ENCODE results near the gene SOX8.
"Not testable (repeated sequence)": the region's sequence is repeated elsewhere in the genome, so short reads cannot be mapped to it uniquely, and the experiment has no call there.

SOX8 gene

DNA sequence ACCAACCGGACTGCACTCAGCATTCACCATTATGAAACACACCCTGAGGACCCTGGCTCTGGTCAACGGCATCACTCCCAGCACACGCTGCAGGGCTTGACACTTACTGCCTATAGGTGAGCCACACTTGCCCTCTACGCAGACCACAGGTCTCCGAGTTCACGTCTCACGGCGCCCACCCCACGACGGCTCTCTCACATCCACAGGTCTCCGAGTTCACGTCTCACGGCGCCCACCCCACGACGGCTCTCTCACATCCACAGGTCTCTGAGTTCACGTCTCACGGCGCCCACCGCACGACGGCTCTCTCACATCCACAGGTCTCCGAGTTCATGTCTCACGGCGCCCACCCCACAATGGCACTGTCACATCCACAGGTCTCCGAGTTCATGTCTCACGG, 25.8 kb upstream of the SOX8 start:
- DNase-seq: not testable (repeated sequence)

DNA sequence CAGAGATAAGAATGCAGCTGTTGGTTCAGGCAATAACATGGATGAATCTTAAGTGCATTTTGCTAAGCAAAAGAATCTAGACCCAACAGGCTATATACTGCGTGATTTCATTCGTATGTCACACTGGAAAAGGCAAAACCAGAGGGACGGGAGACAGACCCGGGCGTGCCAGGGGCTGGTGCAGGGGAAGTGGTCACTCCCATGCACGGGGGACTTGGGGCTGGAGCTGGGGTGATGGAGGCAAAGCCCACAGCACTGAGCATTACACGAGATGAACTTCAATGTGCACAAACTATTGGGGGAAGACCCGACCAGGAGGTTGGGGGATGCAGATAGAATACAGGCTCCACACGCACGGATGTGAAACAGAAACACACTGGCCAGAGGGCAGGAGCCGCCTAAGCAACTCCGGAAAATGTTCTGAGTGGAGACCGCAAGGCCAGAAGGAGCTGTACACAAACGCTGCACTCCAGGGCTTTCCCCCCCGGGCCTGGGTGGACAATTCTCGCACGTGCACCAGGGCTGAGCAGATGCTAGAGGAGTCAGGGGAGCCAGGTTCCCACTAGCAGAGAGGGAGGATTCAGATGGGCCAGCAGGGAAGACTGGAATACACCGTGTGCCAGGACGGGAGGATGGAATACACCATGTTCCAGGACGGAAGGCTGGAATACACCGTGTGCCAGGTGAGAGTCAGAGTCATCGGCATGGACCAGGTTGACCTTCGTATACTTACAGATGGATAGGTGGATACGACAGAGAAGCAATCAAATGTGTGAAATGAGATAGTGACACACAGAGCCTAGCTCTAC, 22.1 kb upstream of the SOX8 start:
- no peak for DNase-seq

DNA sequence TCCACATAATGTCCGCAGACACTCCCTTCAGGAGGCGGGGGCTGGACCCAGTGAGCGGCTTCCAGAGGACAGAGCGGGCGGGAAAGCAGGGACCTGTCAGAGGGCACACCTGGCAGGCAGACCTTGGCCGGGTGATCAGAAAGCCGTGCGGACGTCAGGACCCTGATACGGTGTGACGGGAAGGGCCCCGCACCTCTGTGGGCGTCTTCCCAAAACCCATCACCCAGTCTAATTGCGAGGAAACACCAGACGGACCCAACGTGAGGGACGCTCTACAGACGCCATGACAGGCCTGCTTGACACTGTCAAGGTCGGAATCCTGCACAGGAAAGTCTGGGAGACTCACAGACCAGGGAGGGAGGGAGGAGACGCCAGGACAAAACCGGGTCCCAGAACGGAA, 19.2 kb upstream of the SOX8 start:
- DNase-seq: no peak

DNA sequence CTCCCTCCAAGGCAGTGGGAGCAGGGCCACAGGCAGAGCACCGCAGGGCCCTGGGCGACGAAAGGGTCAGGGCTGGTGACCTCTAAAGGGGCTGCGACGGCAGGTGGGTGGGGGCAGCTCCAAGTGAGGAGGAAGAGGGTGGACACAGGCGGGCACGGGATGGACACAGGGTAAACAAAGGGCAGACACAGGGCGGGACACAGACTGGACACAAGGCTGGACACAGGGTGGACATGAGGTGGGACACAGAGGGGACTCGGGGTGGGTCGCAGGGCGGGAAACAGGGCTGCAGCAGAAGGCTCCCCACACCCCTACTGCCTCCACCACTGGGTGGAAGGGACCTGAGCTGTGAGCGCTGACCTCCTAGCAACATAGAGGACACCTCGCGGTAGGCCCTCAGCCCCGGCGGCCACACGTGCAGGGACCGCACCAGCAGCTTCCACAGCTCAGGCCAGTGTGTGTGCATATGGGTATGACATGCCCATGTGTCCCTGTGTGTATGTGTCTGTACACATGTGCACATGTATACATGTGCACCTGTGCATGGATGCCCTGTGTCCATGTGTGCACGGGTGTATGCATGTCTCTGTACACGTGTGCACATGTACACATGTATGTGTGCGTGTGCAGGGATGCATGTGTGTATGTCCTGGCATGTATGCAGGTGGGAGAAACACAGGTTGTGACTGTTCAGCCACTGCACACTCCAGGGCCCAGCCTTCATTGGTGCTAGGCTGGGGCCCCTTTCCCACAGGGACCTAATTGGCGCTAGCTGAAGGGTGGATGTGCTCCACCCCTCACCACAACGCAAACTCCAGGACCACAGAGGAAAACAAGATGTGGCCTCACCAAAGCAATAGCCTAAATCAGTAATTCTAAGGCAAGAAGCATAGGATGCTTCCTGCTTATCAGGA, 18.4 kb upstream of the SOX8 start:
- DNase-seq: no peak

DNA sequence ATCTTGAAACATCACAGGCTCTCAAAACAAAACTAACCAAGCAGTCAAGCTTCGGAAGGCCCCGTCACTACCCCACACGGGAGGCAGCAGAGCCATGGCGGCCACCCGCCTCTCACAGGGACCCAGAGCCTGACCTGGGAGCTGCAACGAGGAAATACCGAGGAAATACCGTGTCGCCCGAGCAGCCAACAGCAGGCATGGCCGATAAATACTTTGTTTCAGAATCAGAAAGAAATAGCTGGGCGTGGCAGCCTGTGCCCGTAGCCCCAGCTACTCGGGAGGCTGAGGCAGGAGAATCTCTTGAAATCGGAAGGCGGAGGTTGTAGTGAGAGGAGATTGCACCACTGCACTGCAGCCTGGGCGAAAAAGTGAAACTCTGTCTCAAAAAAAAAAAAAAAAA, 17.7 kb upstream of the SOX8 start:
- DNase-seq: no peak

DNA sequence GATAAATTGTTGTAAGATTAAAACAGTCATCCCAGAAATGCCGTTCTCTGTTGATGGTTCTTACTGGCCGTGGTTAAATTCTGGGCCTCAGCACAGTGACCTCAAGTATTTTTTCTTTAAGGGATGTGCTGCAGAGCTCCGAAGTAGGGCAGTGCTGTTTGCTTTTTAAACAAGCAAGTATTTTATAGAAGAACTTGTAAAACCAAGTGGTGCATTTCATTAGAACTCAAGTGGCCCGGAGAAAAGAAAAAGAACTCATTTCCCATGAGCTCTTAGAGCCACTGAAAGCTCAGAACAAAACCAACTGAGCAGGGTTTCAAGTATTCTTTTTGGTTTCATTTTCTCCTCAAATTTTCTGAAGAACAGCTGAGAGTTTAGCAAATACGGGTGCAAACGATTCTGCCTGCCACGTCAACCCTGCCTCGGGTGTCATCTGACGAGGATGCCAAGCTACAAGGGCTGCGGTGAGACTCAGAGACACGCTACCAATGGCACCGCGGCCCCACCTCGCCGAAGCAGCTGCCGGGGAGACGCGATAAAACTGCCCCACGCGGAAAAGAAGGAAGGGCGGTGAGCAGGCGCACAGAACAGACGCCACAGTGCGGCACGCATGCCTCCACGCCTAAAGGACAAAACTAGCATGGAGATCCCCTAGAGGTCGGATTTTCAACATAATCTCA, 17.1 kb upstream of the SOX8 start:
- DNase-seq: no peak

DNA sequence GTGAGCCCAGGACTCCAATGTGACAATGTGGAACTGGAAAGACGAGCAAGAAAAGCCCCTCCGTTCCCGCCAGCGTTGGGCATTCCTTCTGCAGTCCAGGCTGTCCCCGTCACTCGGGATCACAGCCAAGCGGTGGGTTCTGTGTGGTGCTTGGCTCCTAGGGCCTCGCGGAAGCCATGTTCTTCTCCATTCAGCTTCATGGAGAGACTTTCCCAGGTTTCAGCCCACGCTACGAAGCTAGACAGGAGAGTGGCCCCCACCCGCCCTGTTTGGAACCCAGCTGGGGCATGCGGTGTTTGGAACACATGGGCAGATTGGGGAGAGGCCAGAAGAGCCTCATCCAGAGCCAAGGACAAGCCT, 16.6 kb upstream of the SOX8 start:
- no peak for DNase-seq

DNA sequence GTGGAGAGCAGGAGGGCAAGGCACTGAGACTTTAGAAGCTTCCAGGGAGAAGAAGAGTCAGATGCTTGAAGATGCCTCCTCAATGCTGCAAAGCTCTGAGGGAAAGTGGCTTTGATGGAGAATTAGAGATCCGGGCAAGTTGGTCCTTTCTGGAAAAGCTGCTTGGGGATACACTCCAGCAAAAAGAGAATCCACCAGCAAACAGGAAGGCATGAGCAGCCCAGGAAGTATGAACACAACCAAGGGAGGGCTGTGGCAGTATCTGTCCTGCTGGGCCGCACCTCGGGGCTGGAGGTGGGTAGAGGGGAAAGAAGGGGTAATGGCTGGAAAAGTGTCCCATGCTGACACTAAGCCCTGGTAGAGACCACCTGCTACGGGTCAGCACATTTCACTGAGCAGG, 16.1 kb upstream of the SOX8 start:
- no peak for DNase-seq

DNA sequence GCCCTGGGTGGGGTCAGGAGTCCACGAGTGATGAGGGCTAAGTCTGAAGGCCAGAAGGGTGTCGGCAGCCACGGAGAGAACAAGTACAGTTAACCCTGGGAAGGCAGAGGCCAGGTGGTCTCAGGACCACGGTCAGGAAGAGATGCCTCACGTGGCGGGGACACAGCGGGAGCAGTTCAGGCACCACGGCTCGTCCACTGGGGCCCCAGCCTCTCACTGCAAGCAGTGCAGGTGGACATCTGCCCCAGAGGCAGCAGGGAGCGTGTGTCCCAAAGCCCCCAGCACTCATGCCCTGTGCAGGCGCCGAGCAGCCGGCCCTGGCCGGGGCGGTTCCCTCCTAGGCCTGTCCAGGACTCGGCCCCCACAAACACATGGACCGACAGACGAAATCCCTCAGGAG, 15.5 kb upstream of the SOX8 start:
- no peak for DNase-seq

DNA sequence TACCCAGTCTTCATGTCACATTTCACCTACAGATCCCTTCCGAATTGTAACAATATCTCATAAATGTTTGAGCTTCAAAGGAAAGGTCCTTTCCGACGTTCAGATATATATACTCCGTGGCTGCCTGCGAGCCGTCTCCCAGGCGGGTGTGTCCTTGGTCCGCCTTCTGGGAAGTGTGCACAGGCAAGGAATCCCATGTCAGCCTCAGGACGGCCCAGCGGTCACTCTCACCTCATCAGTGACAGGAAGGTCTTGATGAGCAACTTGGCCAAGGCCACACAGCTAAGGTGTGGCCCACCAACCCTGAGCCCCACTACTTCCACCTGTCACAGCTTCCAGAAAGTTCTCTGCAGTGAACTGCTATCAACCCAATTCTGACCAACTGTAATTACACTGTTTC, 15.1 kb upstream of the SOX8 start:
- DNase-seq: no peak

DNA sequence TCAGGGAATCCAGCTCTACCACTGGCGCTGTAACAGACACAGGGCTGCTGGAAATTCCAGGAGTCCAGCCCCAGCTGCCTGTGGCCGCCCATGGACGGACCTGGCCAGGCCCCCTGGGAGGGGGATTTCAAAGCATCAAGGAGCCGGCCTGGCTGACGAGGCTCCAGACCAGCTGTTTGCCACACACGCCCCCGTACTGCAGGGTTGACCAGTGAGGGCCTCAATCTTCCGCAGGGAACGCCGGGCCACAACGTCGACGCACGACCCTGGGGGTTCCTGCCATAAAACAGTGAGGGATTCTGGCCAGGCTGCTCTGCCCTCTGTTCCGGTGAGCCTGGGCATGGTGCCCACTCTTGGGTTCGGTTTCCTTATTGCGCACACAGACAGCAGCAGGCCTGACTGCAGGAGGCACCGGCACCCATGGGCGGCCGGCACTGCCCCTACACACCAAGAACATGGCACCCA, 14.5 kb upstream of the SOX8 start:
- no peak for DNase-seq

DNA sequence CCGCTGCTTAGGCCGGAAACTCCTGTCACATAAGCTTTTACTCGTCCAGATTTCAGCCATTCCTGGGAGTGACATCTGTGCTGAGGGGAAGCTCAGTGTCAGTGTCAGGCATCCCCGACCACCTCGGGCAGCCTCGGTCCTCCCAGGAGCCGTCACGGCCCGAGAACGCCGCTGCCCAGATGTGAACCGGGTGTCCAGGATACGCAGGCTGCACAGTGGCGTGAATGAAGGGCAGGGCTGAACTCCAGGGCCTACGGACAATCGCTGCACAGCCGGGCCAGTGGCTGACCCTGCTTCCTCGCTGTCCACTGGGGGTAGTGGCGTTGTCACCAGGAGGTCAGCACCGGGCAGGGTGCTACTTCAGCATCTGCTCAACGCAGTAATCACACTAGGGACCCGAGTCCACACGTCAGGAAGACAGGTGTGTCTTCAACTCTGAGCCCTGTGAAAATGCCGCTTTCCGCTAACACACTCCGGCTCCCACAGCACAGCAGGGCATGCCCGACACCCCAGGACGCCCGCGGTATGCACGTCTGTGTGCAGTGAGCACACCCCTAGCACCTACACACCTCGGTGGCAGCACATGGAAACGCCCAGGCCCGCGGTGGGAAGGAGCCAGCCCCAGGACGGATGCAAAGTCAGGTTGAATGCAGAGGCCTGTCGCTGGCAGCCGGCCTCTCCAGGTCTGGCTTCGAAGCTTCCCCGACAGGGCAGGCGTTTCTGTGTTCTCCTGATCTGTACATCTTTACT, 13.8 kb upstream of the SOX8 start:
- no peak for DNase-seq

DNA sequence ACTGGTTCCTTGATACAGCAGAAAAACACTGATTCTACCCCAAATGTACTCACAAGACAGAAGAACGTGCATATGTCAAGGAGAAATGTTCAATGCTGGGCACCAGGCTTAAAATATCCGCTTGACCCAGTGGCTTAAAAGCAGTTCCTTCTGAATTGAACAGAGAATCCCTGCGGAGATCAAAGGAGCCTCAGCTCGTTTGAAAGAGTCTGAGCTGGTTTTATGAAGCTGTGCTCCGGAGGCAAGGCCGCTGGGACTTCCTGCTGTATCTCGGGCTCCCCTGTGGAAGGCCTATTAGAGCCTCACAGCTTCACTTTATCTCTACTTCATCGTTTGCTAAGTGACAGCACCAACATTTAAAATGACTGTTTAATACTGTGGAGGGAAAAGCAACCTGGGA, 12.9 kb upstream of the SOX8 start:
- DNase-seq: no peak

DNA sequence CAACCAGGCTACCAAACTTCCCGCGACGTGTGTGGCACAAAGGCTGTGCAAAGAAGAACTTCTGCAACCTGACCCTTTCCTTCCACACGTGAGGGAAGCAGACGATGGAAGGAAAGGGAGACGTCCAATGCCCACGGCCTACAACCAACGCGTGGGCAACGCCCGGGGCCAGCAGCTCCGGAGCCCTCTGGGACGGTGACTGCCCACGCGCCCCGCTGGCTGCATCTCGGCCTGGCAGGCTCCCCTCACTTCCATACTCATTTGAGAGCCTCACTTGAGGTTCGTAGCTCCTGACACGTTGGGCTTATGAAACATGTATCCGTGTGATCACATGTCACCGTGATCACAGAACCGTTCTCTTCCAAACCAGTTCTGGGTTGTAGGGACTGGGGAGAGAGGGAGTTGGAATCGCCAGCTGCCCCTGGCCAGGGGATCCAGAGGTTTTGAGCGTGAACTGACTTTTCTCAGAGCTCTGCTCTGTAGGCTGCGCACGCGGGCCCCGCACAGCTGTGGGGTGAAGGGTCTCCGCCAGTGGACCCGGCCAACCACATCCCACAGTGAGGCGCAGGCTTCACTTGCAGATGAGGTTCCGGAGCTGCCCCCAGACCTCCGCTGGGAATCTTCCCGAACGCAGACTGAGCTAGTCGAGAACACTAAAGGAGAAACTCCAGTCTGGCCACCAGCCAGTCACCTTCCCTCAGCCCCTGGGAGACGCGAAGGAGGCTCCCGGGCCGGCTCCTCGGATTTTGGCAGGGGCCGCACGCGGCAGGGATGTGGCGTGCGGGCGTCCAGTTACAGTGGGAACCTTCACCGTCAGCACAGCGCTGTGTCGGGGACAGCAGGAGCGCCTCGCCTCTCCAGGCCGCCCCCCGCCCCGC, 11.8 kb upstream of the SOX8 start:
- DNase-seq: no peak

DNA sequence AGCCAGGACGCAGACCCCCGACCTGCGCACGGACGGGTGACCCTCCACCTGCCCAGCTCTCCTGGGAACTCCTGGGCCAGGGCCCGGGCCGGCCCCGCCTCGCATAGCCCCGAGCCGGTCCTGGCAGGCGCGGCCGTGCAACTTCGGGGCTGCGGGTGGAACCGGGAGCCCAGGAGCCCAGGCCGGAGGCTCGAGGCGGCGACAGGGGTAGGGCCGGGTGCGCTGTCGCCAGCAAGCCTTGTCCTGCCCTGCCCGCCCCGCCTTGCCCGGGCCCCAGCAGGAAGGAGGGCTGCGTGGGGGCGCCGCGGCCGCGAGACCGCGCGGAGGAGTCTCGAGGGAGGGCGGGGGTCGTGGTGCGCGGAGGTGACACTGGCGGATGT, 11.2 kb upstream of the SOX8 start:
- DNase-seq: no peak

DNA sequence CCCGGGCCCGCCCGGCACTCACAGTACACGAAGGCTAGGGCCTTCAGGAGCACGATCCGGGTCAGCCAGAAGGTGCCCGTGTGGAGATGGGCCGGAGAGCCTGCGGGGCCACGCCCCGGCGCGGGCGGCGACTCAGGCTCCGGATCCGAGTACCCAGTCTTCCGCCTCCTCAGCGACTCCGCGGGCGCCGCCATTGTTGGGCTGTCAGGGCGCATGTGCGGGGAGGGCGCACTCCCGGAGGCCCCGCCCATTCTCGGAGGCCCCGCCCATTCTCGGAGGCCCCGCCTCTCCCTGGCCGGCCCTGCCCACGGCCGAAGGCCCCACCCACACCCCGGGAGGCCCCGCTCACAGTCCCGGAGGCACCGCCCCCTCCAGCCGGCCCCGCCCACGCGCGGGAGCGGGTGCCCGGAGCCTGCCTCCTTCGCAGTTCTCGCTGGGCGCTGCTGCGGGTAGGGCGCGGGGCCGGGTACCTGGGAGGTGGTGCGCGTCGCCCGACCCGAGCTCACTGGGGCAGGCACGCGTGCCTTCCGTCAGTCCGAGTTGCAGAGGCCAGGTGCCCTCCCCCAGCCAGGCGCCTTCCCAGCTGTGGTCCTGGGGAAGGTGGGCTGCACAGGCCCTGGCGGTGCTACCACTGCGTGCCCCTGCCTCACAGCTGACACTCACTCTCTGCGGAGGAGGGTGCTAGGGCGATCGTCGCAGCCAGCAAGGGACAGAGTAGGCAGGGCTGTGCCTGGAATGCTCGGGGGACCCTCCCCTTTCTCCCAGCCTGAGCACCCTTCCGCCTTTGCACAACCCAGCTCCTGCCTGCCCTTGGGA, 10.6 kb upstream of the SOX8 start, which contains the start of gene LMF1:
LMF1 (minus strand) TSS at position 219 of the 816 bp plus-strand sequence; CDS start at position 215, 4 bp downstream.
- no peak for DNase-seq

DNA sequence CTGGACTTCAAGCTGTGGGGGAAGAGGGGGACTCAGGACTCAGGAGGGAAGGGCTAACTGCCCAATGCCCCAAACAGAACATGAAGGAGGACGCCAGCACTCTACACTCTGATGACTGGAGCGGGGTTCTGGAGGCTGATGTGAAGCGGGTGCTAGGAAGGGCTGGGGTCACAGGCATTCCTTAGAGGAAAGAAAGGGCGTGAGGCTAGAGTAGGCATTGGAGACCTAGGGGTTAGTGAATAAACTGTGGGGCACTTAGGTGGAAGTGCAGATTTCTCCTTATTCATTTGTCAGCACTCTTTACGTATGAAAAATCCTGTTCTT, 10.0 kb upstream of the SOX8 start:
- no peak for DNase-seq

DNA sequence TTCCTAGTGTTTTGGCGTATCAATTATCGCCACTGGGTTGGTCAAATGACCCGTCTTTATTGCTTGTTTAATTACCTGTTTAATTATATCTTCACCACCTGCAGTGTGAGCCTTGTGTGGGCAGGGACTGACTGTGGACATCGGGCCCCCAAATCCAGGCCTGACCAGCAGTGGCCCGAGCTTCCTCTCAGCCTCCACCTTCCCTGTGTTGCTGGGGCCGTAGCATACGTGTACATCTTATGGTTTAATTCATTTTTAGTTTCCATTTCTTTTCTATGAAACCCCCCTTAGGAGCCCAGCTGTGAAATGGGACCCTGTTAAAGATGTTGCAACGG, 9.6 kb upstream of the SOX8 start:
- DNase-seq: no peak

DNA sequence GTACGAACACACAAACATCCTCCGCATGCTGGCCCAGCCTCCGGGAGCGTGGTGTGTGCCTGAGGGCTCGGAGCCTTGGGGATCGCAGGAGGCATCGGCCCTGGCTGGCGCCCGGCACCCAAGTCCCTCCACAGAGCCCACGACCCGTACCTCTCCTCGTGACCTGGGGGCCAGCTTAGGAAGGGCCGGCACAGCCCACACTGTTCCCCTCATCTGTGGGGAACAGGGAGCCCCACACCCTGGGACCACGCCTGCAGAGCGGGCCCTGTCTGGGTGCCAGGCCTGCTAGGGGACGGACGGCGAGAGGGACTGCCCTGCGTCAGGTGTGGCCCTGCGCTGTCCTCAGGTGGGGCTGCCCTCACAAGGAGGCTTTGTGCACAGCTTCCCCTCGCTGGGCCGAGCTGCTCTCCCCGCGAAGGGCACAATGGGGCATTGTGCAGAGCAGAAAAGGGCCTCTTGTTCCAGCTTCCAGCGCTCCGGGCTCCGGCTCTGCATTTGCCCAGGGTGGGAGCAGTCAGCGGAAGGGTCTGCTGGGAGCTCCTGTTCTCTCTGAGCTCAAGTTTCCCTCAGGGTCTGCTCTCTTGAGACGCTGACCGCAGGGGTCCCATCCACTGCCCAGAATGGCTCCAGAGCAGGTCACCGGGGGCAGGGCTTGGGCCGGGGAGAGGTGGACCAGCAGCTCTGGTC, 9.1 kb upstream of the SOX8 start:
- no peak for DNase-seq

DNA sequence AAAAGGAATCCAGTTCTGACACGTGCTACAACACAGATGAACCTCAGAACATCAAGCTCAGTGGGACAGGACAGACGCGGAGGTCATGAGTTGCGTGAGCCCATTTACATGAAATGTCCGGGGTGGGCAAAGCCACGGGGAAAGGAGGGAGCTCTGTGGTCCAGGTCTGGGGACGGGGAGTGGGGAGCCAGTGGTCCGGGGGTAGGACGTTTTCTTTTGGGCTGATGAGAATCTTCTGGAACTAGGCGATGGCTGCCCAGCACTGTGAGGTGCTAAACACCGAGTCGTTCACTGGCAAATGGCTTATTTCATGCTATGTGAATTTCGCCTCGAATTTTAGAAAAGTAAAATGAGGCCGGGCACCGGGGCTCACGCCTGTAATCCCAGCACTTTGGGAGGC, 8.2 kb upstream of the SOX8 start:
- DNase-seq: no peak
